Measurements from ENCODE around the gene HDLBP.

GRCh38 chr2:241197947-241198346 lies 117.5 kb downstream of the HDLBP start:
- TF ChIP-seq CTCF (conservative IDR thresholded peaks at IDR 0.05; ENCODE audit: low read depth in 2 of 2) (no peak), REST (IDR thresholded peaks at IDR 0.05; ENCODE audit: unreplicated experiment) (no peak), EZH2phosphoT487 (IDR thresholded peaks at IDR 0.05; ENCODE audit: unreplicated experiment) (no peak), ZNF114 (CRISPR knock-in tag; IDR thresholded peaks at IDR 0.05) (no peak), NANOG (IDR thresholded peaks at IDR 0.05; ENCODE audit: borderline replicate concordance) (no peak), JUNB (IDR thresholded peaks at IDR 0.05; ENCODE audit: unreplicated experiment) (no peak), EZH2 (IDR thresholded peaks at IDR 0.05; ENCODE audit: low read depth, unreplicated experiment) (no peak), POLR2AphosphoS5 (IDR thresholded peaks at IDR 0.05; ENCODE audit: low read depth) (no peak)
